Forelimb muscle (tissue), 1 donor: ENCODE results near the gene PITPNM3. TPM values are rescaled to one million over a fixed set of nuclear protein-coding genes. Genes with fewer than 3 reads are reported as not detected.
A peak's percentile ranks its signal among the peaks of the same experiment; 100 is the strongest.
"Not testable (repeated sequence)": the region's sequence is repeated elsewhere in the genome, so short reads cannot be mapped to it uniquely, and the experiment has no call there.

Source experiments
- DNase-seq: peaks from one replicate; pipeline ENCODE4 v3.0.0-alpha.2; 2013; ENCODE audit warnings: low read depth
- polyA plus RNA-seq: library from polyadenylated mRNA; unstranded; fragments of 120-200 nt; gene quantifications from one replicate; pipeline ENCODE4 v1.2.1, GENCODE V29; 2013; ENCODE audit not compliant: insufficient read length

PITPNM3 gene
- 6.7 TPM for polyA plus RNA-seq

GRCh38 chr17:6556121-6557039 is at the start of gene PITPNM3:
Gene PITPNM3 (minus strand): TSS chr17:6556555. CDS start chr17:6556406, 149 bp downstream.
- DNase-seq, result no peak

- DNase-seq, result no peak
These were observed 48.8 kb upstream of the PITPNM3 start for GRCh38 chr17:6605142-6605541.

GRCh38 chr17:6603744-6604325 is 47.5 kb upstream of the PITPNM3 start:
- DNase-seq, result peak; percentile 20

- no peak for DNase-seq
These were observed 45.8 kb upstream of the PITPNM3 start for GRCh38 chr17:6602141-6602540.

GRCh38 chr17:6599364-6599763 is 43.0 kb upstream of the PITPNM3 start:
- DNase-seq, result no peak

GRCh38 chr17:6597727-6598126 is 41.4 kb upstream of the PITPNM3 start:
- no peak for DNase-seq

GRCh38 chr17:6596941-6597340 is 40.6 kb upstream of the PITPNM3 start:
- DNase-seq, result no peak

GRCh38 chr17:6596511-6596910 is 40.2 kb upstream of the PITPNM3 start:
- no peak for DNase-seq

- no peak for DNase-seq
These were observed 39.7 kb upstream of the PITPNM3 start for GRCh38 chr17:6596081-6596480.

- DNase-seq, result not testable (repeated sequence)
These were observed 37.0 kb upstream of the PITPNM3 start for GRCh38 chr17:6593371-6593770.

GRCh38 chr17:6592173-6592572 is 35.8 kb upstream of the PITPNM3 start:
- no peak for DNase-seq

- DNase-seq, result no peak
These were observed 35.3 kb upstream of the PITPNM3 start for GRCh38 chr17:6591599-6592158.

- DNase-seq, result no peak
These were observed 33.1 kb upstream of the PITPNM3 start for GRCh38 chr17:6589266-6589946.

- DNase-seq, result no peak
These were observed 31.8 kb upstream of the PITPNM3 start for GRCh38 chr17:6588165-6588564.

- no peak for DNase-seq
These were observed 31.0 kb upstream of the PITPNM3 start for GRCh38 chr17:6587310-6587709.

GRCh38 chr17:6583411-6583810 is 27.1 kb upstream of the PITPNM3 start:
- DNase-seq, result no peak

GRCh38 chr17:6580625-6581024 is 24.3 kb upstream of the PITPNM3 start:
- no peak for DNase-seq

GRCh38 chr17:6578491-6578890 is 22.1 kb upstream of the PITPNM3 start:
- no peak for DNase-seq

- DNase-seq, result no peak
These were observed 21.4 kb upstream of the PITPNM3 start for GRCh38 chr17:6577686-6578263.

GRCh38 chr17:6576038-6576785 is 19.9 kb upstream of the PITPNM3 start:
- no peak for DNase-seq

- DNase-seq, result no peak
These were observed 19.2 kb upstream of the PITPNM3 start for GRCh38 chr17:6575596-6575988.
